Measurements from ENCODE around the gene DMTF1. TPM values are rescaled to one million over a fixed set of nuclear protein-coding genes. Genes with fewer than 3 reads are reported as not detected.

Gene DMTF1
- total and polyA plus RNA-seq, 2 donors (not counting 1 experiment from before 2014, with no cell fraction given), result 51.6 to 97.1 TPM

- Histone ChIP-seq H3K4me2 (ENCODE audit: extremely low read depth, insufficient read depth, low read length) (peak overlapping the region; percentile 96), H3K9me3 (ENCODE audit: control insufficient read depth, insufficient read depth, low read depth, low read length) (no peaks in the 10 kb centered on the region), H3K4me3 (replicated peaks in 1 of 4; ENCODE audit: control extremely low read depth in 1 of 4, insufficient read depth in 1 of 4, low read depth in 3 of 4, low read length in 4 of 4) (peak overlapping the region in 3 of 4 experiments; percentile 1 to 99 (median 77)), H3K9ac (ENCODE audit: insufficient read depth, low read length) (no peak overlapping the region), H2AFZ (ENCODE audit: low read length) (no peak overlapping the region), H3K27ac (ENCODE audit: insufficient read depth, low read length) (peak overlapping the region; percentile 31), H4K20me1 (ENCODE audit: control insufficient read depth, extremely low read depth, insufficient read depth, low read length) (no peaks in the 10 kb centered on the region), H3K27me3 (ENCODE audit: control insufficient read depth, insufficient read depth, low read length) (no peaks in the 10 kb centered on the region), H3K36me3 (ENCODE audit: control insufficient read depth, insufficient read depth, low read length) (no peaks in the 10 kb centered on the region), H3K79me2 (ENCODE audit: control insufficient read depth, insufficient read depth, low read length) (peaks cover 85% of the 10 kb centered on the region), H3K4me1 (ENCODE audit: control insufficient read depth, extremely low read depth, insufficient read depth, low read length) (peaks cover 6% of the 10 kb centered on the region)
- TF ChIP-seq, protein P1, sequence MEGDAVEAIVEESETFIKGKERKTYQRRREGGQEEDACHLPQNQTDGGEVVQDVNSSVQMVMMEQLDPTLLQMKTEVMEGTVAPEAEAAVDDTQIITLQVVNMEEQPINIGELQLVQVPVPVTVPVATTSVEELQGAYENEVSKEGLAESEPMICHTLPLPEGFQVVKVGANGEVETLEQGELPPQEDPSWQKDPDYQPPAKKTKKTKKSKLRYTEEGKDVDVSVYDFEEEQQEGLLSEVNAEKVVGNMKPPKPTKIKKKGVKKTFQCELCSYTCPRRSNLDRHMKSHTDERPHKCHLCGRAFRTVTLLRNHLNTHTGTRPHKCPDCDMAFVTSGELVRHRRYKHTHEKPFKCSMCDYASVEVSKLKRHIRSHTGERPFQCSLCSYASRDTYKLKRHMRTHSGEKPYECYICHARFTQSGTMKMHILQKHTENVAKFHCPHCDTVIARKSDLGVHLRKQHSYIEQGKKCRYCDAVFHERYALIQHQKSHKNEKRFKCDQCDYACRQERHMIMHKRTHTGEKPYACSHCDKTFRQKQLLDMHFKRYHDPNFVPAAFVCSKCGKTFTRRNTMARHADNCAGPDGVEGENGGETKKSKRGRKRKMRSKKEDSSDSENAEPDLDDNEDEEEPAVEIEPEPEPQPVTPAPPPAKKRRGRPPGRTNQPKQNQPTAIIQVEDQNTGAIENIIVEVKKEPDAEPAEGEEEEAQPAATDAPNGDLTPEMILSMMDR (conservative IDR thresholded peaks at IDR 0.05 in 1 of 2, IDR thresholded peaks at IDR 0.05 in 1 of 2; ENCODE audit: low read depth in 1 of 2, low read length in 2 of 2), result no peak
- TF ChIP-seq EZH2 (IDR thresholded peaks at IDR 0.05; ENCODE audit: low read length, missing control alignments), result no peak
- DNase-seq (ENCODE audit: low read depth in 2 of 2), result peak; percentile 13 to 53
These were observed 4.5 kb downstream of the DMTF1 start for GRCh38 chr7:87156709-87157108.

DNA sequence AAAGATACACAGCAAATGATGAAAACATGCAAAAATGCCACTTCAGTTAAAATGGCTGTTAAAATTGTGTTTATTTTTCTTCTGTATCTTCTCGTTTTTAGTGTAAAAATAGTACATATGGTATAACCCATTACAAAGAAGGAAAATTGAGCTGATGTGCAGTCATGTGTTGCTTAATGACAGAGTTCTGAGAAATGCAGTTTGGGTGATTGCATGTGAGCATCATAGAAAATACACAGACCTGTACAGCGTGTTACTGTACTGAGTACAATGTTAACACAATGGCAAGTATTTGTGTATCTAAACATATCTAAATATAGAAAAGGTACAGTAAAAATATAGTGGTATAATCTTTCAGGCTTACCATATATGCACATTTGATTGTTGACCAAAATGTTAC, 7.3 kb downstream of the DMTF1 start:
- Histone ChIP-seq H3K4me3 (replicated peaks in 1 of 4; ENCODE audit: control extremely low read depth in 1 of 4, insufficient read depth in 1 of 4, low read depth in 3 of 4, low read length in 4 of 4) (no peak overlapping the region), H3K9ac (ENCODE audit: insufficient read depth, low read length) (no peak overlapping the region), H2AFZ (ENCODE audit: low read length) (no peak overlapping the region), H4K20me1 (ENCODE audit: control insufficient read depth, extremely low read depth, insufficient read depth, low read length) (no peaks in the 10 kb centered on the region), H3K4me1 (ENCODE audit: control insufficient read depth, extremely low read depth, insufficient read depth, low read length) (peaks cover 6% of the 10 kb centered on the region), H3K36me3 (ENCODE audit: control insufficient read depth, insufficient read depth, low read length) (no peaks in the 10 kb centered on the region), H3K79me2 (ENCODE audit: control insufficient read depth, insufficient read depth, low read length) (peaks cover 79% of the 10 kb centered on the region), H3K27me3 (ENCODE audit: control insufficient read depth, insufficient read depth, low read length) (no peaks in the 10 kb centered on the region), H3K27ac (ENCODE audit: insufficient read depth, low read length) (no peak overlapping the region), H3K4me2 (ENCODE audit: extremely low read depth, insufficient read depth, low read length) (no peak overlapping the region), H3K9me3 (ENCODE audit: control insufficient read depth, insufficient read depth, low read depth, low read length) (no peaks in the 10 kb centered on the region)
- TF ChIP-seq EZH2 (IDR thresholded peaks at IDR 0.05; ENCODE audit: low read length, missing control alignments), result no peak
- TF ChIP-seq, protein P1 (conservative IDR thresholded peaks at IDR 0.05 in 1 of 2, IDR thresholded peaks at IDR 0.05 in 1 of 2; ENCODE audit: low read depth in 1 of 2, low read length in 2 of 2), result no peak
- DNase-seq (ENCODE audit: low read depth in 2 of 2), result no peak

DNA sequence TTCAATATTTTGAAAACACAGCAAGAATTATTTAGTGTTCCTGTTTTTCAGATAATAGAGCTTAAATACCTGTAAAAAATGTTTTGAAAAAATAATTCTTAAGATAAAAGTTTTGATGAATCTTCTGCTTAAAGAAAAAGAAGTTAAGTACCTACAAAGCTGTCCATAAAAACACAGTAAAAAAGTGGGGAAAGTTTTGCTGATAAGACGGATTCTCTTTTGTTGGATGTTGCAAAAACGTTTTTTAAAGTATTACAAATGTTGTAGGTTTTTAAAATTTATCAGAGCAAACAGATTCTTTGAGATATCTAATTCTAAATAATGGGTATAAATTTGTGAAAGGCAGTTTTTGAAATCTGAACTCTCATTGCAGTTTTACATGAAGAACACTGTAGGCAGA, 12.2 kb downstream of the DMTF1 start:
- no peak for DNase-seq (ENCODE audit: low read depth in 2 of 2)
- no peak overlapping the region for H3K4me3 ChIP-seq (replicated peaks in 1 of 4; ENCODE audit: control extremely low read depth in 1 of 4, insufficient read depth in 1 of 4, low read depth in 3 of 4, low read length in 4 of 4)
- no peaks in the 10 kb centered on the region for H3K27me3 ChIP-seq (ENCODE audit: control insufficient read depth, insufficient read depth, low read length)
- peaks cover 6% of the 10 kb centered on the region for H3K36me3 ChIP-seq (ENCODE audit: control insufficient read depth, insufficient read depth, low read length)
- peaks cover 33% of the 10 kb centered on the region for H3K79me2 ChIP-seq (ENCODE audit: control insufficient read depth, insufficient read depth, low read length)
- TF ChIP-seq, protein P1 (conservative IDR thresholded peaks at IDR 0.05 in 1 of 2, IDR thresholded peaks at IDR 0.05 in 1 of 2; ENCODE audit: low read depth in 1 of 2, low read length in 2 of 2), result no peak
- TF ChIP-seq EZH2 (IDR thresholded peaks at IDR 0.05; ENCODE audit: low read length, missing control alignments), result no peak
- no peak overlapping the region for H2AFZ ChIP-seq (ENCODE audit: low read length)
- no peak overlapping the region for H3K9ac ChIP-seq (ENCODE audit: insufficient read depth, low read length)
- no peaks in the 10 kb centered on the region for H4K20me1 ChIP-seq (ENCODE audit: control insufficient read depth, extremely low read depth, insufficient read depth, low read length)
- no peak overlapping the region for H3K4me2 ChIP-seq (ENCODE audit: extremely low read depth, insufficient read depth, low read length)
- no peaks in the 10 kb centered on the region for H3K4me1 ChIP-seq (ENCODE audit: control insufficient read depth, extremely low read depth, insufficient read depth, low read length)
- H3K27ac ChIP-seq (ENCODE audit: insufficient read depth, low read length), result no peak overlapping the region
- H3K9me3 ChIP-seq (ENCODE audit: control insufficient read depth, insufficient read depth, low read depth, low read length), result no peaks in the 10 kb centered on the region

Measured in fibroblast of lung (primary cell).